ENCODE data around the gene BMERB1. TPM values are rescaled to one million over a fixed set of nuclear protein-coding genes. Genes with fewer than 3 reads are reported as not detected.
"Not testable (repeated sequence)": the region's sequence is repeated elsewhere in the genome, so short reads cannot be mapped to it uniquely, and the experiment has no call there.

The BMERB1 gene
- total RNA-seq, 1 donor from 2014 or later, result 26.4 TPM

GRCh38 chr16:15605839-15606517, 171.6 kb downstream of the BMERB1 start:
- H3K4me3 Mint-ChIP-seq, result no peak overlapping the region
- no peaks in the 10 kb centered on the region for H3K27me3 Mint-ChIP-seq
- H3K36me3 Mint-ChIP-seq, result peaks cover 34% of the 10 kb centered on the region

DNA sequence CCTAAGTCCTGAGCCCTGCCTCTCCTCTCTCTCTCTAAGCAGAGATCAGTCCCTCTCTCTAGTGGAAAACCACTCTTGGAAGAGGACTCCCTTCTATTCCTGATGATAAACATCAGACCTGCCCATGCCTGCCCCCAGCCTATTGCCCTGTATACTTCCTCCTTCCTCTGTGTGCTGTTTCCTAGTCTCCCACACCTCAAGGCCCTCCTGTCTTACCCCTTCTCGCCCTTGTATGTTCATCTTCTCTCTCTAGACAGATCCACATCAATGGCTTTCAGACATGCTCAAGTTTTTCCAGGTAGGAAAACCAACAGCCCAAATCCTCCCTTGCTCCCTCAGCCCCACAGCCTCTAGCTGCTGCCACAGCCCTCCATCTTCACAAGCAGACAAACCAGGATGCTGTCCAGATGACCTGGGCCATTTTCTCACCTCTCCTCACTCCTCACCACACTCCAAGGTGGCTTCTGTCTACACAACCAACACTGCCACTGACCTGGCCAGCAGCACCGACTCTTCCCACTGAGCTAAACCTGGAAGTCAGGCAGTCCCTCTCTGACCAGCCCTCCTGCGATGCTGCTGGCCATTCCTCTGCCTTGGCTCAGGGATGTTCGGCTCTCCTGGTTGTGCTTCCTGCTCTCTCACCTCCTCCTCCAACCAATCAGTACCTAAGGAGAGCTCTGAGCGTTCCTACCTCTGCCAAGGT, 172.3 kb downstream of the BMERB1 start:
- Mint-ChIP-seq H3K9me3 (no peaks in the 10 kb centered on the region), H3K4me1 (ENCODE audit: unreplicated experiment) (no peaks in the 10 kb centered on the region), H3K27ac (no peak overlapping the region), H3K4me3 (no peak overlapping the region), H3K36me3 (peaks cover 36% of the 10 kb centered on the region), H3K27me3 (no peaks in the 10 kb centered on the region)
- TF ChIP-seq, protein P1, sequence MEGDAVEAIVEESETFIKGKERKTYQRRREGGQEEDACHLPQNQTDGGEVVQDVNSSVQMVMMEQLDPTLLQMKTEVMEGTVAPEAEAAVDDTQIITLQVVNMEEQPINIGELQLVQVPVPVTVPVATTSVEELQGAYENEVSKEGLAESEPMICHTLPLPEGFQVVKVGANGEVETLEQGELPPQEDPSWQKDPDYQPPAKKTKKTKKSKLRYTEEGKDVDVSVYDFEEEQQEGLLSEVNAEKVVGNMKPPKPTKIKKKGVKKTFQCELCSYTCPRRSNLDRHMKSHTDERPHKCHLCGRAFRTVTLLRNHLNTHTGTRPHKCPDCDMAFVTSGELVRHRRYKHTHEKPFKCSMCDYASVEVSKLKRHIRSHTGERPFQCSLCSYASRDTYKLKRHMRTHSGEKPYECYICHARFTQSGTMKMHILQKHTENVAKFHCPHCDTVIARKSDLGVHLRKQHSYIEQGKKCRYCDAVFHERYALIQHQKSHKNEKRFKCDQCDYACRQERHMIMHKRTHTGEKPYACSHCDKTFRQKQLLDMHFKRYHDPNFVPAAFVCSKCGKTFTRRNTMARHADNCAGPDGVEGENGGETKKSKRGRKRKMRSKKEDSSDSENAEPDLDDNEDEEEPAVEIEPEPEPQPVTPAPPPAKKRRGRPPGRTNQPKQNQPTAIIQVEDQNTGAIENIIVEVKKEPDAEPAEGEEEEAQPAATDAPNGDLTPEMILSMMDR (conservative IDR thresholded peaks at IDR 0.05), result no peak
- no peak for DNase-seq (ENCODE audit: extremely low spot score, unreplicated experiment)

More at GRCh38 chr16:15605839-15606517, 171.6 kb downstream of the BMERB1 start:
- Mint-ChIP-seq H3K4me1 (ENCODE audit: unreplicated experiment) (no peaks in the 10 kb centered on the region), H3K9me3 (no peaks in the 10 kb centered on the region), H3K27ac (peak overlapping the region; percentile 41)
- no peak for DNase-seq (ENCODE audit: extremely low spot score, unreplicated experiment)
- TF ChIP-seq, protein P1 (conservative IDR thresholded peaks at IDR 0.05), result no peak

- DNase-seq (ENCODE audit: extremely low spot score, unreplicated experiment); H3K9me3 Mint-ChIP-seq; H3K27me3 Mint-ChIP-seq; H3K4me3 Mint-ChIP-seq; H3K4me1 Mint-ChIP-seq (ENCODE audit: unreplicated experiment); H3K27ac Mint-ChIP-seq: not testable (repeated sequence)
- peaks cover 34% of the 10 kb centered on the region for H3K36me3 Mint-ChIP-seq
These were observed 172.9 kb downstream of the BMERB1 start for GRCh38 chr16:15607221-15607699.

DNA sequence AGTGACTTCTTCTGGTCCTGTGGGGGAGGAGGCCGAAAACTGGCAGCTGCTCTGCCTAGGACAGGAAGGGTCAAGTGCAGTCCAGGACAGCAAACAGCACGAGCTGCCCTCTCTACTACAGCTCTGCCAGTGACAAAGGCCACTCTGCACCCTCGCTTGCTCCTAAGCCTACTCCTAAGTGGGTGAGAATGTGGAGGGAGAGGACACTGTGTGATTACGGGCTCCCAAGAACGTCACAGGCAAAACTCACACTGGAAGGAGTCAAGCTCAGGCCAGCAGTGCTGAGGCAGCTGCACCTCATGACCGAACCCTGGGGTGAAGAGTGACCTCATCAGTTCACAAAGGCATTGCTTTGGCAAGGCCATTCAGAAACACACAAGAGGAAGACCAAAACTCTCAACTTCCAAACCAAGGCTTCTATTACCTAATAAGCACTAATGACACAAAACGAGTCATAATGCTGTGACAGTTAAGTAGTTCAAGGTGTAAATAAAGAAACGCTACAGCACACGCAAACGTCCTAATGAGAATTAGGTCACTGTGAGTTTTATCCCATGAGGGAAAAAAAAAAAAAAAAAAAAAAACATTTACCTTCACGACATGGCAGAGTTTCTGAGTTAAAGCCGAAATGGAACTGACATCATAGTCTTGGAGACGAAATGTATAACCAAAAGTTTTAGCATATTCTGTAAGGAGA, 173.5 kb downstream of the BMERB1 start:
- Mint-ChIP-seq H3K27me3 (no peaks in the 10 kb centered on the region), H3K4me3 (no peak overlapping the region), H3K4me1 (ENCODE audit: unreplicated experiment) (no peaks in the 10 kb centered on the region), H3K27ac (no peak overlapping the region), H3K9me3 (no peaks in the 10 kb centered on the region), H3K36me3 (peaks cover 31% of the 10 kb centered on the region)
- TF ChIP-seq, protein P1 (conservative IDR thresholded peaks at IDR 0.05), result no peak
- no peak for DNase-seq (ENCODE audit: extremely low spot score, unreplicated experiment)

DNA sequence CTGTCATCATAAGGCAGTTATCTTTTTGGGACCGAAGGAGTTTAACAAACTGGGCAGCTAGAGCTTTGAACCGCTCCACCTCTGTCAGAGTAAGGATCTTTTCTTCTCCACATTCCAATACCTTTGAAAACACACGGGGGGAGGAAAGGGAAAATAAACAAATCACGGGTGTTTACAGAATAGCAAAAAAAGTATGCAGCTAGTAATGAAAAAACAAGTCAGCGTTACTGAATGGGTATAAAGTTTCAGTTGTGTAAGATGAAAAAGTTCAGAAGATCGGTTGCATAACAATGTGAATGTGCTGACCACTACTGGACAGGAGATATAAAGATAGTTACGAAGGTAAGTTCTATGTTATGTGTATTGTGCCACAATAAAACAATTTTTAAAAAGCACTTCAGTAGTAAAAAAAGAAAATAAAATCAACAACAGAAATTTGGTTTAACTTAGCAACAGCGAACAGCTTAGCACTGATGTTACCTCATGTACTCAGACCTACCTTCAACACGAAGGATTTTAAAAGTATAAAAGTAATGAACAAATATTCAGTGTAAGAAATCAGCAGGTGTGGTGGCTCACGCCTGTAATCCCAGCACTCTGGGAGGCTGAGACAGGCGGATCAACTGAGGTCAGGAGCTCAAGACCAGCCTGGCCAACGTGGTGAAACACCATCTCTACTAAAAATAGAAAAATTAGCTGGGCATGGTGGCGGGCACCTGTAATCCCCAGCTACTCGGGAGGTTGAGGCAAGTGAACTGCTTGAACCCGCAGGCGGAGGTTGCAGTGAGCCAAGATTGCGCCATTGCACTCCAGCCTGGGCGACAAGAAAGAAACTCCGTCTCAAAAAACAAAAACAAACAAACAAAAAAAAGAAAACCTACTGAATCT, 174.3 kb downstream of the BMERB1 start:
- Mint-ChIP-seq H3K4me3 (no peak overlapping the region), H3K9me3 (no peaks in the 10 kb centered on the region), H3K4me1 (ENCODE audit: unreplicated experiment) (no peaks in the 10 kb centered on the region), H3K27me3 (no peaks in the 10 kb centered on the region), H3K36me3 (peaks cover 28% of the 10 kb centered on the region), H3K27ac (no peak overlapping the region)
- TF ChIP-seq, protein P1 (conservative IDR thresholded peaks at IDR 0.05), result no peak
- no peak for DNase-seq (ENCODE audit: extremely low spot score, unreplicated experiment)
